HG03439 (cell line): Measurements from ENCODE around the gene INHBB.

Source experiments
- ATAC-seq: cut with Tn5 transposase; IDR thresholded peaks from one replicate; pipeline ENCODE4 v1.9.1; 2021; ENCODE audit warnings: mild to moderate bottlenecking, moderate library complexity; ENCODE audit not compliant: unreplicated experiment

Gene INHBB

DNA sequence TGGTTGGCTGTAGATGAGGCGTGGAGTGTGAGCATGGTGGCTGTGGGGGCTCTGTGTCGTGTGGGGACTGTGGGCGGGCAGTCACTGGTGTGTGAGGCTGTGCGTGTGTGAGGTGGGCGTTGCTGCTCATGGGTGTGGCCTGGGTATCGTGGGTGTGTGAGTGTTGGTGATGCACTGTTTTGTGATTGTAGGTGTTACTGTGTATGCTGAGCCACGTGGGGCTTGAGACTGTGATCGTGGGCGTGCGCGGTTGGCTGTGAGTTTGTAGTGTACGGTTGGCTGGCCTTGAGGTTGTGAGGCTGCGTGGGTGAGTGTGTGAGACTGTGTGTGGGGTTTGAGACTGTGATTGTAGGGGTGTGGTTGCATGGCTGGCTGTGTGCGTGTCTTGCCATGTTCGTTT is 8.5 kb downstream of the INHBB start:
- no peak for ATAC-seq

DNA sequence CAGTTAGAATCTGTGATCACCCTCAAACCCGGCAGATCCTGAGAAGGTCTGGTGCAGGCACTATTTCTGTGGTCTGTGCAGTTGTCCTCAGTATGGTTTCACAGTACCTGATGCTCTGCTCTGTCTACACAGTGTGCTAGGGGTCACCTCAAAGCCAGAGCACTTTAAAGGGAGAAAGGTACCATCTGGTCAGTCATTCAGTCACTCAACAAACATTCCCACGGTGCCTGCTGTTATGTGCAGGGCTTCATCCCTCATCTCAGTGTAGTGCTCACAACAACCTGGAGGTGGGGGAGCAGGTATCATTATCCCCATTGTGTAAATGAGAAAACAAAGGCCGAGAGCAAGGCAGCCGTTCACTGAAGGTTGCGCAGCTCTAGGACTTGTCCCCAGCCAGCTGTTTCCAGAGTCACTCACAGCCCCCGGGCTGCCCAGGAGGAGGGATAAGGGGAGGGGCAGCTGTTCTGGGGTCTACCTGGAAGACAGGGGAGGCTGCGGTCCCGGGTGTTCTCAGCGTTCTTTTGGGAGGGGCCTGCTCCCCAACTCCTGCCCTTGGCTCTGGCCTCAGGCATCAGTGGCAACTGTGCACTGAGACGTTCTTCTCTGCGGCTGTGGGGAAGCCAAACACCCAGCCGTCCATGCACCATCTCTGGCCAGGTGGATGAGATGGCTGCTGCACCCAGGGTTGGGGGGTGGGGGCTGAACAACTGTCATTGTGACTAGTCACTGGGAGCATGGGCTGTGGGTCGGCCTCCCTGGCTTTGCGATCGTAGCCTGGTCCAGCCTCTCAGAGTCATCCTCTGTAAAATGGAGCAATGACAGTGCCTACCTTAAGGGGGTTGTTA is 9.2 kb downstream of the INHBB start:
- no peak for ATAC-seq

DNA sequence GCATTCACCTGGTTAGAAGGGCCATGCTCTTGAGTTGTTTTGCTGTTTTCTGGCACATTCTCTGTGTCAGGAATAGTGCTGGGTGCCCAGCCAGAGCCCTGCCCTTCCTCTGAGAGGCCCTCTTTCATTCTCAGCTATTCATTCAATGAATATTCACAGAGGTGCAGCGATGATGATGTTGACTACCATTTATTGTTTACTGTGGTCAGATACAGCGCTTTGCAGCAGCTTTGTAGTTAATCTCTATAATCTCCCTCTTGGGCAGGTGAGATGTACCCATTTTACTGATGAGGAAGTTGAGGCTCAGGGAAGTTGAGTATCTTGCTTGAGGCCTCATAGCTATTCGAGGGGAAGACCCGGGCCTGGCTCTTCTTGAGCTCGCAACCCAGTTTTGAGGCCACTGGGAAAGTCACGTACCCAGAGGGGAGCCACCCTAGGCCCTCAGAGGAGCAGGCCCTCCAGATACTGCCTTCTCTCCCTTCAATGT is 9.9 kb downstream of the INHBB start:
- ATAC-seq = no peak

DNA sequence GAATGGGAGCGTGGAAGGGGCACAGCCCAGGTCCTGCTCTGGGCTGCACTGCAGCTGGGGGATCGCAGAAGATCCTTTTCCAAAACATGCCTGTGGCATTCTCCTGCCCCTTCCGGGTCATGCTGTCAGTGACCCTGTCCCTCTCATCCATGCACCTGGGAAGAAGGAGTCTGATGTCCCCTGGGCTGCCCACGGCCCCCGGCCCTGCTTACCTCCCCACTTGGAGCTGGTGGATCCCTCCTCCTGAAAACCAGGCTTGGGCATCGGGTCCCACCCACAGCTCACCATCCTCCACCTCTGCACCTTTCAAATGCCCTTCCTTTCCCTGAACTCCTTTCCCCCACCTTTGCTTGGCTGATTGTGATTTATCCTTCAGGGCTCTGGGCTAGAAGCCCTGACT is 11.8 kb downstream of the INHBB start:
- no peak for ATAC-seq

DNA sequence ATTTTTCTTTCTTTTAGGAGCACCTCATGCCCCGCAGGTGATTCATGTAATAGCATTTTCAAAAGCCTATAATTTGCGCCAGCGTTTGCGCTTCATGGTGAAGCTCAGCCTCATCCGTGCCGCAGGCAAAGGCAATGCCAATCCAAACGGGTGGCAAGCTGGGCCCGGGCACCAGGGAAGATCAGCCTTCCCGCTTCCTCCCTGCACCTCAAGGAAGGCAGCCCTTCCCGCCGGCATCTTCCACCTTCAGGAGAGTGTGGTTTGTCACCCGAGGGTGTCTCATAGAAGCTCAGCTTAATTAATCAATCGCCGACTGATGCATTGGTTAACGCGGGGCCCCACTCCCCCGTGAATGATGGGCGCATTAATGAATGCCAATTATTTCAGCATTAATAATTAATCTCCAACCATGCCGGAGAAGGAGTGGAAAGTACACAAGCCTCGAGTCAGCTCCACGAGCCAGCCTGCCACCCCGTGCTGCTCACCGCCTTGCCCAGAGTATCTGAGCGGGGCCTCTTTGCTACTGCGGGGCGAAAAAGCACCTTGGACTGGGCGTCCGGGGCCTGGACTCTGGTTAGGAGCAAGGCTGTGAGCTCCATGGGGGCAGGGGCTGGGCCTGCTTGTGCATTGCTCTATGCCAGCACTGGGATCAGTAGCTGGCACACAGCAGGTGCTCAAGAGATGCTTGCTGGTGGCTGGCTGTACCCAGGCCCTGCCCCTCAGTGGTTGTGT is 13.0 kb downstream of the INHBB start:
- ATAC-seq = no peak

DNA sequence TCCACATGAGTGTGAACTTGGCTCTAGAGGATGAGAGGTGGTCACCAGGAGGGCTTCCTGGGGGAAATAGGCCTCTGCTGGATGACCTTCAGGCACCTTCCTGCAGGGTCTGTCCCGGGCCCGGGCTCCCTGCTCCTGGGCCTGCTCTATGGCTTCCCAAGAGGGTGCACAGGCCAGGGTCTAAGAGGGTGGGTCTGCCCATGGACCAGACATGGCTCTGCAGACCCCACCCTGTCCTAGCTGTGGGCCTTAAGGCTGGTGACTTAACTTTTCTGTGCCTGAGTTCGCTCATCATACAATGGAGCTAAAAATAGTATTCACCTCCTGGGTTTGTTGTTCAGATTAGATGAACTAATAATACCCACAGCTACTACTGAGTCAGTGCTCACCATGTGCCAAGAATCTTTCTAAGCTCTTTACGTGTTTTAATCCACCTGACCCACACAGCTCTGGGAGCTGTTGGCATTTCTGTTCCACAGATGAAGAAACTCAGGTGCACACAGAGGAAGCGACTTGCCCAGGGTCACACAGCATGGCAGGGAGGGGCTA is 14.4 kb downstream of the INHBB start:
- no peak for ATAC-seq

DNA sequence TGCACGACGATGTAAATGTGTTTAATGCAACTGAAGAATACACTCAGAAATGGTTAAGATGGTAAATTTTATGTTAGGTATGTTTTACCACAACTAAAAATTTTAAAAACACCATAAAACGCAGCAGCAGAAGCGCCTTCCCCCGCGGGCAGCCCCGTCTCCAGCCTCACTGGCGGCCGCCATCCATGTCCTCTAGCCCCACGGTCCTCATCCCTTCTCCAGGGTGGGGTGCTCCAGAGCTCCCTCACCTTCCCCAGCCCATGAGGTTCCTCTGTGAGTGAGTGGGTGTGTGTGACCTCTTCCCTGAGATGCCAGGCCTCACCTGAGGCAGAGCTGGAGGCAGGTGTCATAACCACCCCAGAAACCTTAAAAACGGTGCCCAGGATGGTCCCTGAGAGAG is 17.0 kb downstream of the INHBB start:
- no peak for ATAC-seq

DNA sequence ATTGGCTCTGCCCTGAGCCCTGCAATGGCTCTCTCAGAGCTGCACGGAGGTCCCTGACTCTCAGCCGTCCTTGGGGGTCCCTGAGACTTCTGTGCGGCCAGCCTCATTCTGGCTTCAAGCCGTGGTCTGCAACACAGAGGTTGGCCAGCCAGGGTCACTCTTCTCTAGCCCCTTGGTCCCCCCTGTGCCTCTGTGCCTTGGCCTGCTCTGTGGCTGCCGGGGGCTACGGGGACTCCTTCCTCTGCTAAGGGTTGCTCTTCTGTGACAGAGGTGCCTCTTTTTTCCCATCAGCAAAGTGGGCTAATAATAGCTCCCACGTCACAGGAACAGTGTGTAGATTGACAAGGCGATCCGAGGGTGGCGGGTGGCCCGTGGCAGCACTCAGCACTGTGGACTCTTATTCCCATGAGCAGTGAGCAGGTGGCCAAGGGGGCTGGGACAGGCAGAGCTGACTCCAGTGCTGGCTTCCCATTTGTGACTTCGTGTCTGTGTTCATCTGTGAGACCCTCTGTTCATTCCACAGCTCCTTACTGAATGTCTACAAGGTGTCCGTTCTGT is 19.4 kb downstream of the INHBB start:
- ATAC-seq = no peak

DNA sequence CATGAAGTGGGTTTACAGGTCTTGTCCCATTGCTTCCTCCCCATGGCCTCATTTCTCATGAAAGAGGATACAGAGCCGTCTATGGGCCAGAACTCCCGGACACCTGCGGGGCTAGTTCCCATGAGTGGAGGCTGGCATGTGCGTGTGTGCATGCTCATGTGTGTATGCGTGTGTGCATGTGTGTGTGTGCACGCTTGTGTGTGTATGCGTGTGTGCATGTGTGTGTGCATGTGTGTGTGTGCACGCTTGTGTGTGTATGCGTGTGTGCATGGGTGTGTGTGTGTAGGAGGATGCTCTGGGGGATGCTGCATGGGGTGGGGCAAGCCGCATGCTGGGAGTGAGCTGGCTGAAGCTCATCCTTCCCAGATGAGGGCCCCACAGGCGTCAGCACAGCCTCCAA is 20.8 kb downstream of the INHBB start:
- ATAC-seq = no peak

DNA sequence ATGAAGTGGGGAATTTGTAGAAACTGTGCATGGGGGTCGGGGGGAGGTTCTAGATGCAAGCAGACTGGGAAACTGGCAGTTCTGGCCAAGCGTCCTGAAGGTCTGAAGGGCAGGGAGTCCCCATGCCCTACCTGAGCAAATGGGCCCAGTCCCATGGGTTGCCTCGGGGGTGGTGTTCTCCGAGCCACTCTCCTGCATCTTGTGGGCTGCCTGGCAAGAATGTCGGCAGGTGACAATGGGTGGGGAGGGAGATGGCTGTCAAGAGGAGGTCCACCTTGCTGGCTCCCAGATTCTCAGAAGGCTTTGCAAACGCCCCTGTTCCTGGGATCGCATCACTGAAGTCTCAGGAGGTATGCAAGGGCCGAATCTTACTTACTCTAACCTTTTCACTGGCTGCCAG is 21.3 kb downstream of the INHBB start:
- ATAC-seq = no peak

DNA sequence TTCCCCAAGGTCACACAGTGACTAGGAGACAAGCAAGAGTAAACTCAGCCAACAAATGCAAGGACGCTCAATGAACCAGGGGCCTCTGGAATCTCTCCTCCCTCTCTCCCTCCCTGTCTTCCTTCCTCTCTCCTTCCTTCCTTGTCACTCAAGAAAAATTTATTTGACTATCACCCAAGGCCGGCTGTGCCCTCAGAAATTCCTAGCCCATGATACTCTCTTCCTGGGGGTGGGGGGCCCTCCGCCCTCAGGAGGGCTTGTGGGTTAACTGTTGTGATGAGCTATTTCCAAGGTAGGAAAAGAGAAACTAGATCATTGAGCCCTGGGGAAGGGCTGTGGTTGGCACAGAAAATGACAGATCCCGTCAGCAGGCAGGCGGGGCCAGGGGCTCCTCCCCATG is 21.7 kb downstream of the INHBB start:
- no peak for ATAC-seq

DNA sequence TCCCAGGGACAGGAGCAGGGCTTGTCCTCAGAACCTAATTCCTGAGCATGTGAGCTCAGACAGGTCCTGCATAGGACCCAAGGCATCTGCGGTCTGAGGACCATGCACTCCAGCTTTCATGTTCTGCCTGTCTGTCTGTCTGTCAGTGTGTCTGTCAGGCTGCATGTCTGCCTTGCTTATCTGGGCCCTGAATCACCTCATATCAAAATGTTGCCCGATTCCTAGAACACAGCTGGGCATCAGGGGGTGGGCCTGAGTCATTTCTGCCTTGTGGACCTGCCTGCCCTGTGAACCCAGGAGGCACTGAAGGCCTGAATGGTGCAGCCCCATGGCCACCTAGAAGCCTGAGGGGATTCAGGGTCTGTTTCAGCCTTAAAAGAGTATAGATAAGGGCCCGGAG is 22.1 kb downstream of the INHBB start:
- ATAC-seq = no peak

DNA sequence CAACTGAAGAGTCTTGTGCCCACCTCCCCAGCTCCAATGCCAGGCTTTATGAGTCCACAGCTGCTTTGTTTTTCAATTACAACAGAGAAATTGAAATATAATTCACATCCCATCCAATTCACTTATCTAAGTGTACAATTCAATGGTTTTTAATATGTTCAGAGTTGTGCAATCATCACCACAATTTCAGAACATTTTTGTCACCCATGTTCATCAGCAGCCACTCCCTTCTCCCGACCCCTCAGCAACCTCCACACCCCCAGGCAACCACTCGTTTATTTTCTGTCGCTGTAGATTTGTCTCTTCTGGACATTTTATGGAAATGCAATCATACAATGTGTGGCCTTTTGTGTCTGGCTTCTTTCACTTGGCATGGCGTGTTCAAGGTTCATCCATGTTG is 23.3 kb downstream of the INHBB start:
- no peak for ATAC-seq

DNA sequence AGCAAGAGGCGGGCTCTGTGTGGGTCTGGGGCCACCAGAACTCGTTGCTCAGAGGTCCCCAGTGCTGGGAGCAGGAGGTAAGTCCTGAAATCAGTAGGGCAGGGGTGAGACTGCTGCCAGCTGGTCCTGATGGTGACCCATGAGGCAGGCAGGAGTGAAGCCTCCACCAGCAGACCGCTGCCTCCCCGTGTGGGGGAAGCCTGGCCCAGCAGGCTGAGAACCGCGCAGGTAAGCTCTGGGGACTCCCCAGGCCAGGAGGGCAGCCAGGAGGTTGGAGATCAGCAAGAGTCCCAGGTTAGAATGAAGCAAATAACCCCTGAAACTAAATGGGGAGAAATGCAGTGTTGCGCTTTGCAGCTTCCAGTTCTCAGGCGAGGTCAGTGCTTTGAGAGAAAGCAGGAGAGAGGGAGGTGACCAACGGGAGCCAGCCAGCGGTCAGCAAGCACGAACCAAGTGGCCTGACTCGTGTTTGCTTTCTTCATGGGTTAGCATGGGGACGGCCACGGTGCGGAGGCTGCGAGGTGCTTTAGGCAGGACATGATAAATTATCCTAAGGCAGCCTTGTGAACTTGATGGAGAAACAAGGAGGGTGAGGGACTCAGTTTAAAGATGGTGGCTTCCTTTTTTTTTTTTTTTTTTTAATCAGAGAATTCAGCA is 26.2 kb downstream of the INHBB start:
- ATAC-seq = no peak

DNA sequence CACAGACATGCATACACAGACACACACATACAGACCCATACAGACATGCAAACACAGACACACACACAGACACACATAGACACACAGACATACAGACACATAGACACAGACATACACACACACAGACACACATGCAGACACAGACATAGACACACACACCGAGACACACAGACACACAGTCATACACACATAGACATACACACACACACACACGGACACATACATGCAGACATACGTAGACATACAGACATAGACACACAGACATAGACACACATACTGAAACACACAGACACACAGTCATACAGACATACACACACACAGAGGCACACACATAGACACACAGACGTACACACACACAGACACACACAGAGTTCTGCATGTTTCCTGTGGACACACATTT is 26.9 kb downstream of the INHBB start:
- ATAC-seq = no peak

DNA sequence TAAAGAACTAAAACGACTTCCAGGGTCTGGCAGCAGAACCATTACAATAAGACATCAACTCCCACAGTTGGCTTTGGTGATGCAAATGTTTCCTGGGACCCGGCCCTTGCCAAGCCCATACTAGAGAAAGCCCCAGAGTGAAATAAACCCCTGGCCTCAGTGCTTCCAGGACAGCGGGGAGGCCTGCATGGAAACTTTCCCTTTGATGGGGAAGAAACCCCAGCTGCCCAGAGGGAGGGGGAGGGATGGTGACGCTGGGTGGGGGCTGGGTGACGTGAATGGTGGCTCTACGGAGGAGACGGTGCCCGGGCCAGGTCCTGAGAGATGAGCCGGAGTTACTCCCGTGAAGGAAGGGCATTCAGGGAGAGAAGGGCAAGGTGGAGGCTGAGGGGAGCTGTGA is 27.5 kb downstream of the INHBB start:
- ATAC-seq = no peak

DNA sequence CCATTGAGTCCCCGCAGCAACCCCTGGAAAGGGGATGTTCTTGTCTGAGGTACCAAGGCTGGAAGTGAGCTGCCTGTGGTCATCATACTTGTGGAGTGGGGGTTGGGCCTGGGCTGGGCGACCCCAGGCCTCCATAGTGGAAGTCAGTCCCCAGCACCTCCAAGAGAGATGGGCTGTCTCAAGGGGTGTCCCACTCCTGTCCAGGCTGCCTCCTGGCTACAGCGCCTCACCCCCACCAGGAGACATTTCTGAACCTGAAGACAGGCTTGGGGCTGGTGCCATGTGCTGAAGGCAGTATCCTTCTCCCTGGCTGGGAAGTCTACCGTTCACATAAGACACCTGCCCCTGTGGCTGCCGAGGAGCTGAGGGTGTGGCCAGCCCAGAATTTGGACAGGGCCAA is 28.9 kb downstream of the INHBB start:
- ATAC-seq = no peak

DNA sequence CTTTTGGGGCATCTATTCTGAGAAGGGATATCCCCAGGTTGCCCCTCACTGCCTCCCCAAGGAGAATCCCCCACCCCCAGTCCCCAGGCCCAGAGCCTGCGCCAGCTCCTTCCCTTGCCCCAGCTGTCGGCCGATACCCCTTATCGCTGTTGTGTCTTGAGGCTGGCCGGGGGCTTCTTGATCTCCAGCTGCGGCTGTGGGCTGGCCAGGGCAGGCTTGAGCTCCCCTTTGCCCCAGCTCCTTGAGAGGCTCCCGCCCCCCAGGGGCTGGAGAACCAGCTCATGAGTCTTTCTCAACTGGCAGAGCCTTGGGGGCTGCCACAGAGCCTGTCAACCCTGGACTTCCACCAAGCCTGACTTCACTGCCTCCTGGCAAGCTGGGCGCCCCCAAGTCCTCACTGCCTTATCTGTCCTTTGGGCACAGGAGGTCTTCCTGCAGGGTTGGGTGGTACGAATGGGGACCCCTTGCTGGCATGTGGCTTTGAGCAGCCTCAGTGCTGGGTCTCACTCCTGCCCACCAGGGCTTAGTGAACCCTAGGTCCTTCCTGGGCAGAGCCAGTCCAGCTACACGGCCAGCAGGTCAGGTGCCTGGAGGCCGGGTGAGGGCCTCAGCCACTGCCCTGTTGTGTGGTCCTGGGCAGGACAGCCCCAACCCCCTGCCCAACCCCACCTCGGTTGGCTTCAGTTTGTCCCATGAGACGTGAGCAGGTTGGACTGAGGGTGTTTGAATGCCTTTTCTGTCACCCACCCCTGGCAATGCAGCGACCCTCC is 29.5 kb downstream of the INHBB start:
- ATAC-seq = no peak

DNA sequence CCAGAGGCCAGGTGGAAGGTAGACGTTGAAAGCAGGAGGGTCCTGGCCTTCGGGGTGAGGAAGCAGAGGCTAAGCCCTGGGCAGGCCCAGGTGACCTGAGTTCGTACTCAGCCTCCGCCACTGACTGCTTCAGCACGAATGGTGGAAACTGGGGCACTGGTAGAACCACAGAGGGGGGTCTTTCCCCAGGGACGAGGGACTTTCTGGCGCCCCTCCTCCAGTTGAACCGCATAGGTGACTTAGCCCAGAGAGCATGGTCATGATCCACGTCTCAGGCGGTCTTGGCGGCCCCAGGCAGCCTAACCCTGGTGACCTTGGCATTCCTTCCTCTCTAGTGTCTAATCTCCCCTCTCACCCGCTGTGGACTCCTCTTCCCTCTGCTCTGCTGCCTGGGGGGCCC is 30.2 kb downstream of the INHBB start:
- no peak for ATAC-seq
